Mucosa of rectum (tissue), 2 donors: ENCODE data around the gene DRD1.
"Not testable (repeated sequence)": the region's sequence is repeated elsewhere in the genome, so short reads cannot be mapped to it uniquely, and the experiment has no call there.

ENCODE experiments used
- H3K27ac ChIP-seq, 2 donors: one replicate each; pipeline ENCODE4 v1.7.0; 2013; ENCODE audit warnings: inconsistent platforms in 2 of 2, low read depth in 2 of 2, low read length in 2 of 2
- H3K27me3 ChIP-seq, 2 donors: one replicate each; pipeline ENCODE4 v1.7.0; 2013; ENCODE audit warnings: low read length in 2 of 2; ENCODE audit not compliant: control insufficient read depth in 2 of 2, insufficient read depth in 2 of 2
- H3K36me3 ChIP-seq, 2 donors: one replicate each; pipeline ENCODE4 v1.7.0; 2013; ENCODE audit warnings: low read length in 2 of 2; ENCODE audit not compliant: control insufficient read depth in 2 of 2, insufficient read depth in 2 of 2
- H3K4me1 ChIP-seq, 2 donors: one replicate each; pipeline ENCODE4 v1.7.0; 2013; ENCODE audit warnings: low read length in 2 of 2, mild to moderate bottlenecking in 1 of 2; ENCODE audit not compliant: control insufficient read depth in 2 of 2, insufficient read depth in 2 of 2
- H3K4me3 ChIP-seq, 2 donors: one replicate each; pipeline ENCODE4 v1.7.0; 2013; ENCODE audit warnings: low read length in 2 of 2
- H3K9ac ChIP-seq, 2 donors: one replicate each; pipeline ENCODE4 v1.7.0; 2013; ENCODE audit warnings: low read length in 2 of 2, low read depth in 1 of 2, mild to moderate bottlenecking in 1 of 2
- H3K9me3 ChIP-seq, 2 donors: one replicate each; pipeline ENCODE4 v1.7.0; 2013; ENCODE audit warnings: low read length in 2 of 2; ENCODE audit not compliant: control insufficient read depth in 2 of 2
- donor health status: healthy.
- donor health status: Normal muscosa, but diverticular disease.

The DRD1 gene

GRCh38 chr5:175397590-175398297 is 46.2 kb downstream of the DRD1 start:
- not testable (repeated sequence) for H3K27ac ChIP-seq, H3K9me3 ChIP-seq, H3K9ac ChIP-seq, H3K36me3 ChIP-seq, H3K27me3 ChIP-seq, H3K4me3 ChIP-seq, H3K4me1 ChIP-seq

GRCh38 chr5:175395430-175395829 is 48.6 kb downstream of the DRD1 start:
- not testable (repeated sequence) for H3K4me3 ChIP-seq, H3K27me3 ChIP-seq, H3K9ac ChIP-seq, H3K36me3 ChIP-seq, H3K4me1 ChIP-seq, H3K9me3 ChIP-seq, H3K27ac ChIP-seq

- Histone ChIP-seq H3K27me3 (no peaks in the 10 kb centered on the region), H3K4me3 (no peak overlapping the region), H3K27ac (no peak overlapping the region), H3K36me3 (no peaks in the 10 kb centered on the region), H3K9me3 (no peaks in the 10 kb centered on the region), H3K4me1 (no peaks in the 10 kb centered on the region), H3K9ac (no peak overlapping the region)
These were observed 49.4 kb downstream of the DRD1 start for GRCh38 chr5:175394601-175395000.

GRCh38 chr5:175393897-175394296 is 50.1 kb downstream of the DRD1 start:
- Histone ChIP-seq H3K4me3 (no peak overlapping the region), H3K9ac (no peak overlapping the region), H3K9me3 (no peaks in the 10 kb centered on the region), H3K27ac (no peak overlapping the region), H3K36me3 (no peaks in the 10 kb centered on the region), H3K27me3 (no peaks in the 10 kb centered on the region), H3K4me1 (no peaks in the 10 kb centered on the region)

- no peak overlapping the region for H3K4me3 ChIP-seq
- H3K36me3 ChIP-seq = no peaks in the 10 kb centered on the region
- H3K27ac ChIP-seq = no peak overlapping the region
- no peak overlapping the region for H3K9ac ChIP-seq
- H3K4me1 ChIP-seq = no peaks in the 10 kb centered on the region
- H3K9me3 ChIP-seq = no peaks in the 10 kb centered on the region
- no peaks in the 10 kb centered on the region for H3K27me3 ChIP-seq
These were observed 51.7 kb downstream of the DRD1 start for GRCh38 chr5:175392236-175392635.

GRCh38 chr5:175390352-175391083 is 53.5 kb downstream of the DRD1 start:
- no peaks in the 10 kb centered on the region for H3K27me3 ChIP-seq
- H3K36me3 ChIP-seq = no peaks in the 10 kb centered on the region
- no peak overlapping the region for H3K9ac ChIP-seq

More at GRCh38 chr5:175390352-175391083, 53.5 kb downstream of the DRD1 start:
- H3K9me3 ChIP-seq = no peaks in the 10 kb centered on the region
- no peak overlapping the region for H3K4me3 ChIP-seq
- peaks cover 0 to 2% of the 10 kb centered on the region in 2 donors for H3K4me1 ChIP-seq
- no peak overlapping the region for H3K27ac ChIP-seq
